Measurements from ENCODE around the gene GIPC3.

Gene GIPC3

DNA sequence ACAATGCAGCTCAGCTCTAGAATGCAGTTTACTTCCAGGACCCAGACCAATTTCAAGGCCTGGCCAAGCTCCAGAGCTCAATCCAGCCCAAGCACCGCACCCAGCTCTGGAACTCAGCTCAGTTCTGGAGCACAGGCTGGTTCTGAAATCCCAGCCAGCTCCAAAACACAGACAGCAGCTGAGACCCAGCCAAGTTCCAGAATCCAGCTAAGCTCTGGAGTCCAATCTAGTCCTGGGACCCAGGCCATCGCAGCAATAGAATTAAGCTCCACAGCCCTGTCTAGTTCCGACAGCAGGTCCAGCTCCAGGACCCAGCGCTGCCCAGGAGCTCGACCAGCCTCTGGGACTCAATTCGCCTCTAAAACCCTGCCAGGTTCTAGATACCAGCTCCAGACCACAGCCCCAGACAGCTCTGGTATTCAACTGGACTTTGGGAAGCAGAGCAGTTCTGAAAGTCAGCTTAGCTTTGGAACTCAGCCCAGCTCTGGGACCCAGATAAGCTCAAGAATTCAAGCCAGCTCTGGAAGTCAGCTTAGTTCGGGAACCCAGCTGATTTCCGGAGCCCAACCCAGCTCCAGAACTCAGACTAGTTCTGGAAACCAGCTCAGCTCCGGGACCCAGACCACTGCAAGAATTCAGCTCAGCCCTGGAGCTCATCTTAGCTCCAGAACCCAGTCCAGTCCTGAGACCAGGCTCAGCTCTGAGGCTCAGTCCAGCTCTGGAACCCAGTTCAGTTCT lies 6.8 kb downstream of the GIPC3 start:
- peaks cover 36 to 43% (median 40%) of the 10 kb centered on the region in 3 donors for H3K36me3 ChIP-seq
- H3K4me3 ChIP-seq = no peak overlapping the region
- TF ChIP-seq, protein P1, sequence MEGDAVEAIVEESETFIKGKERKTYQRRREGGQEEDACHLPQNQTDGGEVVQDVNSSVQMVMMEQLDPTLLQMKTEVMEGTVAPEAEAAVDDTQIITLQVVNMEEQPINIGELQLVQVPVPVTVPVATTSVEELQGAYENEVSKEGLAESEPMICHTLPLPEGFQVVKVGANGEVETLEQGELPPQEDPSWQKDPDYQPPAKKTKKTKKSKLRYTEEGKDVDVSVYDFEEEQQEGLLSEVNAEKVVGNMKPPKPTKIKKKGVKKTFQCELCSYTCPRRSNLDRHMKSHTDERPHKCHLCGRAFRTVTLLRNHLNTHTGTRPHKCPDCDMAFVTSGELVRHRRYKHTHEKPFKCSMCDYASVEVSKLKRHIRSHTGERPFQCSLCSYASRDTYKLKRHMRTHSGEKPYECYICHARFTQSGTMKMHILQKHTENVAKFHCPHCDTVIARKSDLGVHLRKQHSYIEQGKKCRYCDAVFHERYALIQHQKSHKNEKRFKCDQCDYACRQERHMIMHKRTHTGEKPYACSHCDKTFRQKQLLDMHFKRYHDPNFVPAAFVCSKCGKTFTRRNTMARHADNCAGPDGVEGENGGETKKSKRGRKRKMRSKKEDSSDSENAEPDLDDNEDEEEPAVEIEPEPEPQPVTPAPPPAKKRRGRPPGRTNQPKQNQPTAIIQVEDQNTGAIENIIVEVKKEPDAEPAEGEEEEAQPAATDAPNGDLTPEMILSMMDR (IDR thresholded peaks at IDR 0.05) = no peak
- intact Hi-C loops (cut with DNase I; ENCODE audit: low total_unique reads) = no loop called here
- H3K4me1 ChIP-seq = peaks cover 0 to 22% (median 2%) of the 10 kb centered on the region in 4 donors
- peak overlapping the region; percentile 34 to 64 for H3K27ac ChIP-seq
- peak in 1 of 2 donors; percentile 65 for DNase-seq
- no peaks in the 10 kb centered on the region for H3K27me3 ChIP-seq
- H3K9me3 ChIP-seq = no peaks in the 10 kb centered on the region

DNA sequence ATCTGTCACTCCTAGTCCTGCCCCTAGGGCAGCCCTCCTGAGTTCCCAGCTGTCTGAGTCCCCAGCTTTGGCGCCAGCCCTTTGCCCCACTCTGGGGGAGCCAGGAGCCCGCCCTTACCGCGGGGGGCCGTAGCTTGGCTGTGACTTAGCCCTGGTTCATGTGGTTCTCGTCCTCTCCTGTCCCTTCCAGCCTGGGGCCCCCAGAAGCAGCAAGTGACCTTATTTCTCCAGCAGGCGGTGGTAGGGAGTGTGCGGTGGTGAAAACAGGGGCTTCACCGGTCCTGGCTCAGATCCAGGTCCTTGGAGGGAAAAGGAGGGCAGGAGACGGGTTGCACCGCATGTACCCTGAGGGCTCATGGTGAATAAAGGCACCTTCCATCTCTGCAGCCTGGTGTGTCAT lies 7.9 kb downstream of the GIPC3 start:
- no peak overlapping the region for H3K4me3 ChIP-seq
- peak overlapping the region; percentile 34 to 64 for H3K27ac ChIP-seq
- H3K4me1 ChIP-seq = peaks cover 0 to 18% (median 0%) of the 10 kb centered on the region in 4 donors
- H3K9me3 ChIP-seq = no peaks in the 10 kb centered on the region
- intact Hi-C loops (cut with DNase I; ENCODE audit: low total_unique reads) = no loop called here
- DNase-seq = no peak
- H3K36me3 ChIP-seq = peaks cover 45 to 52% (median 47%) of the 10 kb centered on the region in 3 donors
- H3K27me3 ChIP-seq = no peaks in the 10 kb centered on the region
- TF ChIP-seq, protein P1 (IDR thresholded peaks at IDR 0.05) = no peak

DNA sequence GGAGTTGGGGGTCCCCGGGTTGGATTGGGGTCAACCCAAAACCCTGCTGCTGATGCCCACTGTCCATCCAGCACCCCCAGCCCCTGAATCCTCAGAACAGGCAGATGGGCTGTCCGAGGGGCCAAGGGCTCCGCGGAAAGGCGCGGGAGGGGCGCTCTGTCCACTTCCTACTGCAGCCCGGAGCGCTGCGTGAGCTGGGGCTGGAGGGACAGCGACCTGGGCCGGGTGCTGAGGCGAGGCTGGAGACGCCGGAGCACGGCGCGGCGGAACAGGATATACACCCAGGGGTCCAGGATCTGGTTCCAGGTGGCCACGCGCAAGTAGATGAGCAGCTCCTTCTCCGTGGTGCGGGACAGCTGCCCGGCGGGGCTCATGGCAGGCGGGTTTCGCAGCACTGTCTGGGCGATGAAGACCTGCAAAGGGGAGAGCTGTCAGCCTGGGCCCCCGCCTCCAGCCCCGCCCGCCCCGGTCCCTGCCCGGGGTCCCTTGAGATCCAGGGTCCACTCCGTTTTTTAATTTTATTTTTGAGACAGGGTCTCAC lies 10.3 kb downstream of the GIPC3 start:
- Histone ChIP-seq H3K27me3 (no peaks in the 10 kb centered on the region), H3K4me3 (no peak overlapping the region), H3K9me3 (no peaks in the 10 kb centered on the region), H3K4me1 (peaks cover 0 to 29% (median 4%) of the 10 kb centered on the region in 4 donors), H3K27ac (no peak overlapping the region), H3K36me3 (peaks cover 56 to 67% (median 59%) of the 10 kb centered on the region in 3 donors)
- peak in 1 of 2 donors; percentile 61 for DNase-seq
- intact Hi-C loops (cut with DNase I; ENCODE audit: low total_unique reads) = no loop called here
- TF ChIP-seq, protein P1 (IDR thresholded peaks at IDR 0.05) = no peak

DNA sequence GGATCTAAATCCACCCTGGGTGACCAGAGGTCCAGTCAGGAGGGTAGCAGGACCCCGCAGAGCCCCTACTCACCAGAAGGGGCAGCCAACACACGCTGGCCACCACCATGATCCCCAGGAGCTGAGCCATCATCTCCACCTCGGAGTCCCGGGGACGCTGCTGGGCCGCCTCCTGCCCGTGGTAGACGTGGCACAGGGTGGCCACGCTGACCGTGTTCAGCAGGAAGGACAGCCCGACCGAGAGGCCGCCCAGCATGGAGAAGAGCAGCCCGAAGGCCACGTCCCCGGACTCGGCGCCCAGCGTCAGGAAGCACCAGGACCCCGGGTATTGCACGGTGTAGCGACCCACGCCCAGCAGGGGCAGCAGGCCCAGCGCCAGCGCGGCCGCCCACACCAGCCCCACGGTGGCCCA lies 14.5 kb downstream of the GIPC3 start:
- H3K4me1 ChIP-seq = peaks cover 0 to 52% (median 36%) of the 10 kb centered on the region in 4 donors
- H3K36me3 ChIP-seq = peaks cover 40 to 49% (median 46%) of the 10 kb centered on the region in 3 donors
- no peak overlapping the region for H3K4me3 ChIP-seq
- TF ChIP-seq, protein P1 (IDR thresholded peaks at IDR 0.05) = no peak
- H3K27ac ChIP-seq = peak overlapping the region; percentile 96 to 97
- no peak for DNase-seq
- no peaks in the 10 kb centered on the region for H3K27me3 ChIP-seq
- no peaks in the 10 kb centered on the region for H3K9me3 ChIP-seq
- intact Hi-C loops (cut with DNase I; ENCODE audit: low total_unique reads) = loop anchor here (10.0 kb wide), 1 partner anchor 135 kb away; no protein-coding TSS in a partner anchor

DNA sequence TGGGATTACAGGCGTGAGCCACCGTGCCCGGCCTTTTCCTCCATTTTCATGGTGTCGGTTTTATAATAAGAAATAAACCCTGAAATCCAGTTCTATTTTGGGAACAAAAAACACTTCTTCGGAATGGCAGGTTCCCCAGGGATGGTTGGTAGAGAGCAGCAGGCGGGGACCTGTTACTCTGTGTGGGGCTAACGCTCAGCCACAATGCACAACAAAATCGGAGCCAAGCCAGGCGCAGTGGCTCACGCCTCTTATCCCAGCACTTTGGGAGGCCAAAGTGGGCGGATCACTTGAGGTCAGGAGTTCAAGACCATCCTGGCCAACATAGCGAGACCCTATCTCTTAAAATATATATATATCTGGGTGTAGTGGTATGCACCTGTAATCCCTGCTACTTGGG lies 15.7 kb downstream of the GIPC3 start:
- Histone ChIP-seq H3K36me3 (peaks cover 27 to 37% (median 33%) of the 10 kb centered on the region in 3 donors), H3K4me3 (no peak overlapping the region), H3K4me1 (peaks cover 0 to 57% (median 40%) of the 10 kb centered on the region in 4 donors), H3K9me3 (no peaks in the 10 kb centered on the region), H3K27me3 (no peaks in the 10 kb centered on the region), H3K27ac (peak overlapping the region; percentile 96 to 97)
- TF ChIP-seq, protein P1 (IDR thresholded peaks at IDR 0.05) = no peak
- peak in 1 of 2 donors; percentile 88 for DNase-seq
- intact Hi-C loops (cut with DNase I; ENCODE audit: low total_unique reads) = loop anchor here (10.0 kb wide), 1 partner anchor 136 kb away; no protein-coding TSS in a partner anchor
